GM10266 (cell line): ENCODE data around the gene SPHK1.

ENCODE experiments used
- DNase-seq: peaks from one replicate; pipeline ENCODE4 v3.0.0; 2012; ENCODE audit errors: extremely low spot score
- TF ChIP-seq, protein P1 (sequence below): IDR thresholded peaks from 2 replicates; pipeline ENCODE4 v1.5.1; 2012; ENCODE audit warnings: mild to moderate bottlenecking, low read depth; ENCODE audit not compliant: control insufficient read depth, insufficient read depth; ENCODE audit errors: missing control alignments

The SPHK1 gene

DNA sequence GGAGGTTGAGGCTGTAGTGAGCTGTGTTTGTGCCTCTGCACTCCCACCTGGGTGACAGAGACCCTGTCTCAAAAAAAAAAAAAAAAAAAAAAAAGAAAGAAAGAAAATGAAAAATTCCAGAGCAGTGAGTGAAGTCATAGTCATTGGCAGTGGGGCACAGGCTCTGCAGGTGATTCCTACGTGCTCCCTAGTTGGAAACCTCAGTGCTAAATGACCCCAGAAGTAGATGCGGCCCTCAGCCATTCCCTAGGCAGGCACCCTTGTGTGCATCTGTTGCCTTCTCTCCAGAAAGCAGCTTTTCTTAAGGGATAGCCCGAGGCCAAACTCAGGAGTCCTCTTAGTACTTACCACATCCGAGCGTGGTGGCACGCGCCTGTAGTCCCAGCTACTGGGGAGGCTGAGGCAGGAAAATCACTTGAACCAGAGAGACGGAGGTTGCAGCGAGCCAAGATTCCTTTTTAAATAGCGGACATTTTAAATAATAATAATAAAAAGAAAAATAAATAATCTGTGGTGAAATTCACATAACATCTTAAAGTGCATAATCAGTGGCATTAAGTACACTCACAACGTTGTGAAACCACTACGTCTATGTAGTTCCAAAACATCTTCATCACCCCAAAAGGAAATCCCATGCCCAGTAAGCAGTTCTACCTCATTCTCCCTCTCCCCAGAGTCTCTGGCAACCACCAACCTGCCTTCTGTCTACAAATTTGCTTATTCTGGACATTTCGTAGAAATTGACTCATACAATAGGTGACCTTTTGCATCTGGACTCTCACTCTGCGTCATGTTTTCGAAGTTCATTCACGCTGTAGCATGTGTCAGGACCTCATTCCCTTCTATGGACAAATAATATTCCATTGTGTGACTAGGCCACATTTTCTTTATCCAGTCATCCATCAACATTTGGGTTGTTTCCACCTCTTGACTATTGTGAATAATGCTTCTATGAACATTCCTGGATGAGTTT lies 12.5 kb upstream of the SPHK1 start:
- TF ChIP-seq, protein P1, sequence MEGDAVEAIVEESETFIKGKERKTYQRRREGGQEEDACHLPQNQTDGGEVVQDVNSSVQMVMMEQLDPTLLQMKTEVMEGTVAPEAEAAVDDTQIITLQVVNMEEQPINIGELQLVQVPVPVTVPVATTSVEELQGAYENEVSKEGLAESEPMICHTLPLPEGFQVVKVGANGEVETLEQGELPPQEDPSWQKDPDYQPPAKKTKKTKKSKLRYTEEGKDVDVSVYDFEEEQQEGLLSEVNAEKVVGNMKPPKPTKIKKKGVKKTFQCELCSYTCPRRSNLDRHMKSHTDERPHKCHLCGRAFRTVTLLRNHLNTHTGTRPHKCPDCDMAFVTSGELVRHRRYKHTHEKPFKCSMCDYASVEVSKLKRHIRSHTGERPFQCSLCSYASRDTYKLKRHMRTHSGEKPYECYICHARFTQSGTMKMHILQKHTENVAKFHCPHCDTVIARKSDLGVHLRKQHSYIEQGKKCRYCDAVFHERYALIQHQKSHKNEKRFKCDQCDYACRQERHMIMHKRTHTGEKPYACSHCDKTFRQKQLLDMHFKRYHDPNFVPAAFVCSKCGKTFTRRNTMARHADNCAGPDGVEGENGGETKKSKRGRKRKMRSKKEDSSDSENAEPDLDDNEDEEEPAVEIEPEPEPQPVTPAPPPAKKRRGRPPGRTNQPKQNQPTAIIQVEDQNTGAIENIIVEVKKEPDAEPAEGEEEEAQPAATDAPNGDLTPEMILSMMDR = no peak
- no peak for DNase-seq

DNA sequence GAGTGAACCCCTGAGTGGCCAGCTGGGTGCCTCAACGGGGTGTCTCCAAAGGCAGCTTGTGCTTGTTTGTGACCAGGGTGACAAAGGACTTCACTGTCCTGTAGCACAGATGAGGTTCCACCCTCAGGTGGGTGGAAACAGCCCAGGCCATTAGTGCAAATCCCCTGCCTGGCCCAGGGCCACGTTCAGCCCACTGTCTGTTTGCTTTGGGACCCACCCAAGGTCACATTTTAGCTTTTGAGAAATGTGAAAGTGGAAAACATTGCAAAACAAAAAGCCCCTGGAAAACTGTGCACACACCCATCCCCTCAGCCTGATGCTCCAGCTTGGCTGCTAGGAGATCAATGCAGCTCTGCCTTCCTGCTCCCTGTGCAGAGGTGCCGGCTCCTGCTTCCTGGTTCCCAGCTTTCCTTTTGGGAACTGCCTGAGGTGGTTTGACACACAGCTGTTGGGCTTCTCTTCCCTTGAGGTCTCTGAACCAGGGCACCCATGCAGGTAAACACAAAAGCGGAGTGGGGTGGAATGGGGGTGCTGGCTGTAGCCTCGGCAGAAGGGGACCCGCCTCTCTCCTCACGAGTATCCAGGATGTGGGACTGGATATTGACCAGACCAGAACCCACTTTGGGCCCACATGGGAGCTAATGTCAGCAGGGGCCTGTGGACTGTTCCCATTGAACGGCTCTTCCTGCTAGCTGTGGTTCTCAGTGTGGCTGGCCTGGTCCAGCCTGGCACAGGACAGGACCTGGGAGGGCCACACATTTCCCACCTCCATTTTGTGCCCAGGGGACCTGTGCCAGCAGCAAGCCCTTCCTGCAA lies 7.9 kb upstream of the SPHK1 start:
- TF ChIP-seq, protein P1 = no peak
- DNase-seq = no peak

DNA sequence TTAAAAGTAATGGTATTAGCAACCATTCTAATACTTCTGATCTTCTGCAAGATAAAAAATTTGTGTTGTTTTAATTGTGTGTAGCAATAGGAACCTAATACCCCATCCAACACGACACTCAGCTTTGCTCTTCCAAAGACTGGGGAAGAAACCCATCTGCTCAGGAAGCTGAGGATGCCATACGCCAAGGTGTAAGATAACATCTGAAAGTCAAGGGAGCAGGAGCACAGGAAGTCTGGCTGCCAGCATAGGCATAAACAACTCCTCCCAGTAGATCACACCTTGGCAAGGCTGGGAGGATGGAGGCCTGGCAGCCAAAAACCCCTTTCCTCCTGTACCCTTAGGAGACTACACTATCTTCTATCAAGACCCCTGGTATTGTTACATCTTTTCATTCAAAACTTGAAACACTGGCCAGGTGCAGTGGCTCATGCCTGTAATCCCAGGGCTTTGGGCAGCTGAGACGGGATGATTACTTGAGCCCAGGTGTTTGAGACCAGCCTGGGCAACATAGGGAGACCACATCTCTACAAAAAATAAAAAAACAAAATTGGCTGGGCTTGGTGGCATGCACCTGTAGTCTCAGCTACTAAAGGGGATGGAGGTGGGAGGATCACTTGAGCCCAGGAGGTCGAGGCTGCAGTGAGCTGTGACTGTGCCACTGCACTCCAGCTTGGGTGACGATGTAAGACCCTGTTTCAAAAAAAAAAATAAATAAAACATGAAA lies 5.7 kb upstream of the SPHK1 start:
- no peak for DNase-seq
- TF ChIP-seq, protein P1 = no peak

DNA sequence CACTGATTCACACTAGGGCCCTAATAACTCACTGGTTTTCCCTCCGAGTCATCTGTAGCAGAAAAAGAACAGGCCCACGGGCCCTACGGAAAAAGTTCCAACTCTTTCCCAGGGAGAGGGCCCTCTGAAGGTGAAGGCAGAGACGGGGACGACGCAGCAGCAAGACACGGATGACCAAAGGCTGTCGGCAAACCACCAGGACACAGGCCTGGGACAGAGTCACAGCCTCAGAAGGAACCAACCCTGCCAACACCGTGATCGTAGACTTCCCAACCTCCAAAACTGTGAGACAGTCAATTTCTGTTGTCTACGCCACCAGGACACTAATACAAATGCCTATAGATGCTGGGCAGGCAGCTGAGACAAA lies 5.2 kb upstream of the SPHK1 start:
- no peak for DNase-seq
- TF ChIP-seq, protein P1 = no peak

DNA sequence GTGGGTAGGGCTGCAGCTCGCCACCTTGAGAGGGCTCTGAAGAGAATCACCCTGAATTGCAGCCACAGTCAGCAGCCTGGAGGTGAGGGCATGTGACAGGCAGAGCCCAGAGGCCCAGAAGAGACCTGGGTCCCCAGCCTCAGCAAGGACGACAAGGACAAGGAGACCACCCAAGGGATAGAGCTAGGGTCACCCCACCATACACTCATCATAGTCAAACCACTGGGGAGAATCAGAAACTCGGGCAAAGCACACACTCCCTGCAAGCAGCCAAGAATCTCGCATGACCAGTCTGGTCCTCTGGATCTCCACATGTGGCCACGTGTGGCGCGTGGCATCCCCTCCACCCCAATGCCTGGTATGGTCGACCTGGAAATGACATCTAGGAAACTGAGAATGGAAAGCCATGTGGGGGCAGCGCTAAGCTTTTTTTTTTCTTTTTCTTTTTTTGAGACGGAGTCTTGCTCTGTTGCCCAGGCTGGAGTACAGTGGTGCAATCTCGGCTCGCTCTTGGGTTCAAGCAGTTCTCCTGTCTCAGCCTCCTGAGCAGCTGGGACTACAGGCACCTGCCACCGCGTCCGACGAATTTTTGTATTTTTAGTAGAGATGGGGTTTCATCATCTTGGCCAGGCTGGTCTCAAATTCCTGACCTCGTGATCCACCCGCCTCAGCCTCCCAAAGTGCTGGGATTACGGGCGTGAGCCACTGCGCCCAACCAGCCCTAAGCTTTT lies 4.6 kb upstream of the SPHK1 start:
- TF ChIP-seq, protein P1 = no peak
- DNase-seq = no peak

DNA sequence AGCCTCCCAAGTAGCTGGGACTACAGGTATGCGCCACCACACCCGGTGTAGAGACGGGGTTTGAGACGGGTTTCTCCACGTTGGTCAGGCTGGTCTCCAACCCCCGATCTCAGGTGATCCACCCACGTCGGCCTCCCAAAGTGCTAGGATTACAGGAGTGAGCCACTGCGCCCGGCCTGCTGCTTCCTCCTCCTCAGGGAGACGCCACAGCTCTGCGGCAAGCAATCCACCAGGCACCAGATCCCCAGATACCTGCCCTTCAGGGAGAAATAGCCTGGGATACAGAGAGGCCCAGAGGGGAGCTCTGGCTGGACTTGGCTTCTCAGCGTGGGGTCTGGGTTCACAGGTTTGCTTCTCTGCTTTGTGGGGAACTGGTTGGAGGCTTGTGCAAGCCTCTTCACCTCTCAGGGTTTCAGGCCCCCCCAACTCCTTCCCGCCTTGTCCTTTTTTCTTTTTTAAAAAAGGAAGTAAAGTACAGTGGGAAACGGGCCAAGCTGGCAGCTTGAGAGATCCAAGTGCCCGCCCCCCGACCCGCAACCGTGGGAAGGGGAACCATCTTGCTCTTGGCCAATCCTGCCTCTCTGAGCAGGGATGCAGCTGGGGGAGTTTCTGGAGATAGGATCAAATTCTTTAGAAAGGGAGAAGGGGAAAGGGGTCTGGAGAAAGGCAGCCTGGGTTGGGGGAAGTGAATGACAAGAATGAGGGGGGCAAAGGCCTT lies 2.6 kb upstream of the SPHK1 start:
- no peak for DNase-seq
- TF ChIP-seq, protein P1 = no peak
